ENCODE data around the gene KIF21A.
"Not testable (repeated sequence)": the region's sequence is repeated elsewhere in the genome, so short reads cannot be mapped to it uniquely, and the experiment has no call there.

Gene KIF21A, protein sequence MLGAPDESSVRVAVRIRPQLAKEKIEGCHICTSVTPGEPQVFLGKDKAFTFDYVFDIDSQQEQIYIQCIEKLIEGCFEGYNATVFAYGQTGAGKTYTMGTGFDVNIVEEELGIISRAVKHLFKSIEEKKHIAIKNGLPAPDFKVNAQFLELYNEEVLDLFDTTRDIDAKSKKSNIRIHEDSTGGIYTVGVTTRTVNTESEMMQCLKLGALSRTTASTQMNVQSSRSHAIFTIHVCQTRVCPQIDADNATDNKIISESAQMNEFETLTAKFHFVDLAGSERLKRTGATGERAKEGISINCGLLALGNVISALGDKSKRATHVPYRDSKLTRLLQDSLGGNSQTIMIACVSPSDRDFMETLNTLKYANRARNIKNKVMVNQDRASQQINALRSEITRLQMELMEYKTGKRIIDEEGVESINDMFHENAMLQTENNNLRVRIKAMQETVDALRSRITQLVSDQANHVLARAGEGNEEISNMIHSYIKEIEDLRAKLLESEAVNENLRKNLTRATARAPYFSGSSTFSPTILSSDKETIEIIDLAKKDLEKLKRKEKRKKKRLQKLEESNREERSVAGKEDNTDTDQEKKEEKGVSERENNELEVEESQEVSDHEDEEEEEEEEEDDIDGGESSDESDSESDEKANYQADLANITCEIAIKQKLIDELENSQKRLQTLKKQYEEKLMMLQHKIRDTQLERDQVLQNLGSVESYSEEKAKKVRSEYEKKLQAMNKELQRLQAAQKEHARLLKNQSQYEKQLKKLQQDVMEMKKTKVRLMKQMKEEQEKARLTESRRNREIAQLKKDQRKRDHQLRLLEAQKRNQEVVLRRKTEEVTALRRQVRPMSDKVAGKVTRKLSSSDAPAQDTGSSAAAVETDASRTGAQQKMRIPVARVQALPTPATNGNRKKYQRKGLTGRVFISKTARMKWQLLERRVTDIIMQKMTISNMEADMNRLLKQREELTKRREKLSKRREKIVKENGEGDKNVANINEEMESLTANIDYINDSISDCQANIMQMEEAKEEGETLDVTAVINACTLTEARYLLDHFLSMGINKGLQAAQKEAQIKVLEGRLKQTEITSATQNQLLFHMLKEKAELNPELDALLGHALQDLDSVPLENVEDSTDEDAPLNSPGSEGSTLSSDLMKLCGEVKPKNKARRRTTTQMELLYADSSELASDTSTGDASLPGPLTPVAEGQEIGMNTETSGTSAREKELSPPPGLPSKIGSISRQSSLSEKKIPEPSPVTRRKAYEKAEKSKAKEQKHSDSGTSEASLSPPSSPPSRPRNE (N-terminal part only)

DNA sequence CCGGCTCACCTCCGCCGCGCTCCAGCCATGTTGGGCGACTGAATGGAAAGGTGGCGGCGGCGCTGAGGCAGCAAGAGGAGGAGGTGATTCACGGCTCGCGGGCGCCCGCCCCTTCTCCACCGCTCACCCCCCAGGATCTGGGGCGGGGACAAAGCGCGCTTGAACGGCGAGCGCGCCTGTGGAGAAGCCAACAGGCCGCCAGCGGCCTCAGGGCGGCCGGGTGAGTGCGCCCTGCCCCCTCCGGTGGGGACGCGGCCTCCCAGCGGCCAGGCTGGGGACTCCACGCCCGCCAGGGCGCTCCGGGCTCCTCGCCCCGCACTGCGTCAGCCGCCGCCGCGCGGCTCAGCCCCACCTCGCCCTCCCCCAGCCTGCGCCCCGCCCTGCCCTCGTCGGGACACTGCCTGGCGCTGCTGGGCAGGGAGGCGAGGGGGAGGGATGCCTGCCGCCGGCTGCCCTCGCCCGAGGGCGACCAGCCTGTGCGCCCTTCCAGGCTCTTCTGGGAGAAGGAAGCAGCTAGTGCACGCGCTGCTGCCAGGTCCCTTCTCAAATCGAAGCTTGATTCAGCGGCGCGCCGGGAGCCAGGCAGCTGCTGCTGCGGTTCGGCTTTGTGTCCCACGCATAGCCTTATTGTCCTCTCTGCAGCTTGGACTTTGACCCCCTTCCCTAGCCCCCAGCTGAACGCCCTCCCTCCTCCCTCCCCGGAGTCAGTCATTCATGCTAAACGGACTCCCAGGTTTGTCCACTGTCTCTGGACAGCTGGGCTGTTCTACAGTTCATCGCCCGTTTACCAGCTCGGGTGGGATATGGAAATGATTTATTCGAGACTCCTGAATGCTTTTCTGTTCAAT, at the start of gene KIF21A:
Gene KIF21A, minus strand, starts transcription at position 40 of the 848 bp plus-strand sequence. CDS start 150 bp downstream, outside the sequence.
- peak; percentile 93 for DNase-seq

DNA sequence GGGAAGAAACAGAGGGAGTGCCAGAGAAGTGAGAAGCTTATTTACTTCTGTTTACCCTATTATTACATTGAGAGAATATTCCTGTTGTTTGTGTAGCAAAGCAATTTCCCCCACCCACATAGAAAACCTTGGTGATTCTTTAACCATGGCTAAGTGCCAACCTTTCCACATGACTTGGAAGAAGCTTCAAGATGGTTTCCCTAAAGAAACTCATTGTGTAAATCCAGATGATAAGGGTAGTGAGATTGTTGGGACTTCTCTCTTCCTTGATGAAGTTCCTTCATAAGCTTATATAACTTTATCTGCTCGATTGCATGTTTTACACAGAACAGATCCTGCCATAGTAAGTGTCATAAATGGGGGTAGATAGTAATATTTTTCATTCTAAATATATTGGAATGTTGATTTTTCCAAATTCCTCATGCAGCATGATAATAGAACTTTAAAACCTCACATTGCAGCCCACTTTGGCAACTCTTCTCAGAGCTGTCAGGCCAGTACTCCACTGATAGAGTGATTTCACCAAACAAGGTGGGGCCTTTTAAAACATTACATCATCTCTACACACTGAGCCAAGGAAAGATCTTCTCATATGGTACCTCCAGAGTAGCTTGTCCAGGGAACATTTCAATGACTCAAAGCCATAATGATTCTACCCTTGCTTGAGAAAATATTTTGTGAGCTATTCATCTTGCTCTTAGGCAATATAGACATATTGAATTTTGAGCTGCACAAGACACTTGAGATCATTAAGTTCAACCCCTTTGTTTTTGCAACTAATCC, 47.8 kb upstream of the KIF21A start:
- DNase-seq: no peak

DNA sequence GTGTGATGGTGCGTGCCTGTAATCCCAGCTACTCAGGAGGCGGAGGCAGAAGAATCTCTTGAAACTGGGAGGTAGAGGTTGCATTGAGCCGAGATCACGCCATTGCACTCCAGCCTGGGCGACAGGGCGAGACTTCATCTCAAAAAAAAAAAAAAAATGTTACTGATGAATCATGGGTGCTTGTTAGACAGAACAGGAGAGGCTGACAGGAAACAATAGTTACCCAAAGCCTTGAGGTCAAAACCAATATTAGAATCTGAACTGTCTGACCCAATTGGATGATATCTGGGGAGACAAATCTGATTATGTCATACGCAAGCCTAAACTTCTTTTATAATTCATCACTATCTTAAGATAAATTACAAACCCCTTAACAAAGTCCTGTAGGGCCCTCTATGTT, 40.7 kb upstream of the KIF21A start:
- DNase-seq: no peak

DNA sequence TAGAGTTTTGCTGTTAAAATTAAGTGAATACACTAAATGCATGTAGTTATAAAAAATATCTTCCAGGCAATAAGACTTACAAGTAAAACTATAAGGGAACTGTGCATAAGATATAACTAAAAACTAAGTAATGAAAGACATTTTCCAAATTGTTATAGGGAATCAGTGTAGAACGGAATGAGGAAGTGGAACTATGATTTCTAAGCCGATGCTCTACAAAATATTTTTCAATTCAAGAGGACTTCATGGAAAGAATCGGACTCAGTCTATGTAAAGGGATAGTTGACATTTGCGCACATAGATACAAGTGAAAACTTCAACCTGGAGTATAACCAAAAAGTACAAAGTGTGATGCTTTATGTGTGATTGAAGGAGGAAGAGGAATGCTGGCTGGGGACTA, 40.1 kb upstream of the KIF21A start:
- DNase-seq: no peak

DNA sequence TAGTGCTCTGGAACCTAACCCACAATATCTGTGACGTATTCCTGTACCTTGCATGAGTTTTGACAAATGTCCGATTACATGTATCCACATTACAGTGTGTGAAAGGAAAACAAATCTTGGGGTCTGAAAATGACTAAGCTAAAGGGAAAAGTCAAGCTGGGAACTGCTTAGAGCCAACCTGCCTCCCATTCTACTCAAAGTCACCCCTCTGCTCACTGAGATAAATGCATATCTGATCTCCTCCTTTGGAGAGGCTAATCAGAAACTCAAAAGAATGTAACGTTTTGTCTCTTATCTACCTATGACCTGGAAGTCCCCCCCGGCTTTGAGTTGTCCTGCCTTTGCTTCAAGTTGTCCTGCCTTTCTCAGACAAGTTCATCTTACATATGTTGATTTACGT, 34.0 kb upstream of the KIF21A start:
- DNase-seq: no peak

DNA sequence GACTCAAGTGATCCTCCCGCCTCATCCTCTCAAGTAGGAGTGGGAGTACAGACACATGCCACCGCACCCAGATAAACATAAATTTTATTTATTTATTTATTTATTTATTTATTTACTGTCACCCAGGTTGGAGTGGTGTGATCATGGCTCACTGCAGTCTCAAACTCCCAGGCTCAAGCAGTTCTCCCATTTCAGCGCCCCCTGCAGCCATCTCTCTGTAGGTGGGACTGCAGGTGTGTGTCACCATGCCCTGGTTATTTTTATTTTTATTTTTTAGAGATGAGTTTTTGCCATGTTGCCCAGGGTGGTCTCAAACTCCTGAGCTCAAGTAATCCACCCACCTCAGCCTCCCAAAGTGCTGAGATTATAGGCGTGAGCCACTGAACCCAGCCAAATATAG, 33.2 kb upstream of the KIF21A start:
- DNase-seq: no peak

DNA sequence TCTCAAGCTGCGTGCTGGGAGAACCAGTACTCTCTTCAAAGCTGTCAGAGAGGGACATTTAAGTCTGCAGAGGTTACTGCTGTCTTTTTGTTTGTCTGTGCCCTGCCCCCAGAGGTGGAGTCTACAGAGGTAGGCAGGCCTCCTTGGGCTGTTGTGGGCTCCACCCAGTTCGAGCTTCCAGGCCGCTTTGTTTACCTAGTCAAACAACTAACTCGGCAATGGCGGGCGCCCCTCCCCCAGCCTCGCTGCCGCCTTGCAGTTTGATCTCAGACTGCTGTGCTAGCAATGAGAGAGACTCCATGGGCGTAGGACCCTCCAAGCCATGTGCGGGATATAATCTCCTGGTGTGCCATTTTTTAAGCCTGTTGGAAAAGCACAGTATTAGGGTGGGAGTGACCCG, 32.2 kb upstream of the KIF21A start:
- DNase-seq: not testable (repeated sequence)

DNA sequence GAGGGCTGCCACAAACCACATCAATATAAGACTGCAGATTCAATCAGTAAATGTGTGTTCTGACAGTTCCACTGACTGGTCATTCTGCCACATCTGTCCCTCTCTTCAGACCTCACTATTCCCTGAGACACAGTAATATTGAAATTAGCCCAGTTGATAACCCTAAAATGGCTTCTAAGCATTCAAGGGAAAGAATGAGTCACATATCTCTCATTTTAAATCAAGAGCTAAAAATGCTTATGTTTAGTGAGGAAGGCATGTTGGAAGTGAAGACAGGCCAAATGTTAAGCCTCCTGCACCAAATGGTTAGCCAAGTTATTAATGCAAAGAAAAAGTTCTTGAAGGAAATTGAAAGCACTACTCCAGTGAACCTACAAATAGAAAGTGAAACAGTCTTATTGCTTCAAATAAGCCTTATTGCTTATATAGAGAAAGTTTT, 24.5 kb upstream of the KIF21A start:
- DNase-seq: no peak

DNA sequence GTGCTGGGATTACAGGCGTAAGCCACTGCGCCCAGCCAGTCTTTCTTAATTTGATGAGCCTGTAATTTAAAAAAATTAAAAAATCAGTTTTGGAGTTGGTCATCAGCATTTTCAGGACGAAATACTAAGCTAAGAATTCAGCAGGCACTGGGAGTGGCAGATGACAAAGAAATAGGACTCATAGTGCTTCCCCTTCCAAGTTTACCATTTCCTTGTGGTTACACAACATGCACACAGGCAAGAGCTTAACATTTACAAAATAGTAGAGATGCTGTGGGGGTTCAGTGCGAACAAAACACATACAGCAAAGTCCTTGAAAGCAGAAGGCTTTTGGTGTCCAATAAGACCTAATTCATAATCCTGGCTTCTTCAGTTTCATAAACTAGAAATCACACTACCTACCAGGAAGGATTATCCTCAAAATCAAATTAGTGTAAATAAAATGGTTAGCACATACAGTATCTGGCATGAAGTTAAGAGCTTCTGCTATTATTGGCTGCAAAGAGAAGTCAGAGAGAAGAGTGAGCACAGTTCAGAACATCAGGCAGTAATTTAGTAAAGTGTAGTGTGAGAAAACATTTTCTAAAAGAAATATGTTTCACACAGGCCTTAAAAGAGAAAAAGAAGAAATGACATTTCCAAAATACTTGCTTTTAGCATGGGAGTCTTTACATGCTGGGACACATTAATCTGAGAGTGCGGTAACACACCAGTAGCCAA, 22.2 kb upstream of the KIF21A start:
- DNase-seq: no peak

DNA sequence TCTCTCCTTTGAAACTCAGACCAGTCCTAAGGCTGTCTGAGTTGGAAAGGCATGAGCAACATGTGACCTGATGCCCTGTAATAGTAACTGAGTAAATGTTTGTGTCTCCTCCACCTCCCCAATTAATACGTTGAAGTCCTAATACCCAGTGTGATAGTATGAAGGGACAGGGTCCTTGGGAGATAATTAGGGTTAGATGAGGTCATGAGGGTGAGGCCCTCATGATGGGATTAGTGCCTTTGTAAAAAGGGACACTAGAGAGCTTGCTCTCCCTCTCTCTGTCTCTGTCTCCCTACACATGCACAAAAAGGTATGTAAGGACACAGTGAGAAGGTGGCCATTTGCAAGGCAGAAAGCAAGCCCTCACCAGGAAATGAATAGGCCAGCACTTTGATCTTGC, 18.1 kb upstream of the KIF21A start:
- no peak for DNase-seq

DNA sequence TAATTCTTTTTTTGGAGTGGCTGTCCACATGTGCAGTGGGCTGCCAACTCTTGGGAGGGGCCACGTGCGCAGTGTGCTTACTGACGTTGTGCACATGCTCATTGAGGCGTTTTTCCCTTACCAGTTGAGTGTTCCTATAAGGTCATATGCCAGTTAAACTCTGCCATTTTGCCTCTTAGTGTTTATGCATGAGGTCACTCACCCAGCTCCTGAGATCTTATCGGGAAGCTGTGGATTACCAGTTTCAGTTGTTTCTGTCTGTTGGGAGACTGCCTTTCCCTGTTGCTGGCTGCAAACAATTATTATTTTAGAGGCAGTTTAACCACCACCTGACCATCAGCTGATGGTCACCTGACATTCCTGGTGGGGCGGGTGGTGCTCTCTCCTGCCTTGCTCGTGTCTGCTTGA, 16.1 kb upstream of the KIF21A start:
- no peak for DNase-seq

DNA sequence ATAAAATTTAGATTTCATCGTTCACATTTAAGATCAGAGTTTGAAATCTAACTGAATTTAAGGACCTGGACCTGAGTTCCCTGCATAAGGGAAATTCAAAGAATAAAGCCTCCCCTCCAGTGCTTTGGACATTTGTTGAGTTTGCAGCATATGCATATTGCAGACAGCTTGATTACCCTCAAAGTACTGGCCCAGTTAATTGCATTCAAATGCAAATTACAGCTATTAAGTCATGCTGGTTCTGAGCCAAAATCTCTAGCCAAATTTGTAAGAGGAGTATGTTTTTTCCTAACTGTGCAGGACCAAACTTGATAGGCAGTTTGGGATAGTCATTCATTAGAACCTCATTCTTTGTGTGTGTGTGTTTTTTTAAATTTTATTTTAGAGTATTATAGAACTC, 9.1 kb upstream of the KIF21A start:
- no peak for DNase-seq

DNA sequence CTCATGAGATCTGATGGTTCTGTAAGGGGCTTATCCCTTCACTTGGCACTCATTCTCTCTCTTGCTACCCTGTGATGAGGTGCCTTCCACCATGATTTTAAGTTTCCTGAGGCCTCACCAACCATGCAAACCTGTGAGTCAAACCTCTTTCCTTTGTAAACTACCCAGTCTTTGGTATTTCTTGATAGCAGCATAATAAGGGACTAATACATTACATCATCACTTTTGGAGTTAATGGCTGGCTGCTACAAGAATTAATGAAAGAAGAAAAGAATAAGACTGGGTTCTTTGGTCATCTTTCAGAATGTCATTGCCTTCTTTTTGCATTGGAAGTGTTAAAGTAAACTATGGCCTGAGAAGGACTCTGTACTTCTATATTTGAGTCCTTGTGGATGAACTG, 5.1 kb upstream of the KIF21A start:
- no peak for DNase-seq

DNA sequence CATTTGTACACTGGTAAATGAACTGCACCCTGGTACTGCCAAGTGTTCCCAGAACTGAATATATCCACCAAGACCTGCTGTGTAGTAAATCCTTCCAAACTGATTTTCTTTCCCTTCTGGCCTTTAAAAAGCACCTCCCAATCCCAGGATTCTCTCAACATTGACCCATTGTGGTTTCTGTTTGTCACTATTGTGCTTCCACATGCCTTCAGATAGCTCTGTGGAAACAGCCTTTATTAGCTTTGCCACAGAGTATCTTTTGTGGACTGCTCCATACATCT, 949 bp upstream of the KIF21A start:
- no peak for DNase-seq

DNA sequence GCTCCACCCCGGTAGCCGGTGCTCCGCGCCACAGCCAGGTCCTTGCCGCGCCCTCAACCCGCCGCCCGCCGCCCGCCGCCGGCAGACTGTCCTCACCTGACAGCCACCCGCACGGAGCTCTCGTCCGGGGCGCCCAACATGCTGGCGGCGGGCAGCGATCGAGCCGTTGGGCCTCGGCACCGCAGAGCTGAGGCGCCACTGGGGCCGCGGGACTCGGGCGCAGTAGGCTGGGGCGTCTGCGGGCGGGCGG, 164 bp downstream of the KIF21A start:
- no peak for DNase-seq

DNA sequence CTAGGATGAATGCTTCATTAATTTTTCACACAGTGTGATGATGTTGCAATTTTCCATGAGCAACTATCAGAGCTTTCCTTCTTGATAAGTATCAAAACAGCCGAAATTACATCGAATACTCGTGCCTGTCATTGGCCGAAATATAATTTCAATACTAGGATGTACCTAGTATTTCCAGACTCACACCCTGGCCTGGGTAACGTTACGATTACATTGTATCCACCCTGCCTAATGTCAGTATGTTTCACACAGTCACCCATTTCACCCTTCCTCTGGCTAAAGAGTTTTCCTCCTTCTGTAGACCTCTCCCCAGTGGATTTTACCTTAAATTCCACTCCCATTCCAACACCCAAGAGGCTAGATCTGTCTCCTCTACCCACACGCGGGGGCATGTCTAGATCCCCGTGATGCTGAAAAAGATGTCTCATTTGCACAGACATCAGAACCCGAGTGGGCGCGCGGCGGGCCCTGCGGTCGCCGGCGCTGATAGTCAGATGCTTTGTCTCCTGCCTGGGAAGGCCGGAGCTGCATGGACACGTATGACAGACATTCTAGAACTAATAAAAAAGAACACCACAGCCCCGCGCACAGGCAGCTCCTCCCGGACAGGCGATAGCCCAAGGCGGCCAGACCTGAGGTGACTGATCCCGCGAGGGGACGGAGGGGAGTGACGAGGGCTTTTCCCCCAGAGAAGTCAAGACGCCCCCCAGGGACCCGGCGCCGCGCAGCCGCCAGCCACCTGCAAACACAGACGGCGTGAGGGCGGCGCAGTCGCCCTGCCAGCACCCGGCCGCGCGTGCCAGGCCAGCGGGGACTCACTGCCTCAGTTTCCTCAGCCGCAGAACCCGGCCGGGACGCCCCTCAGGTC, 723 bp downstream of the KIF21A start:
- DNase-seq: peak; percentile 81

DNA sequence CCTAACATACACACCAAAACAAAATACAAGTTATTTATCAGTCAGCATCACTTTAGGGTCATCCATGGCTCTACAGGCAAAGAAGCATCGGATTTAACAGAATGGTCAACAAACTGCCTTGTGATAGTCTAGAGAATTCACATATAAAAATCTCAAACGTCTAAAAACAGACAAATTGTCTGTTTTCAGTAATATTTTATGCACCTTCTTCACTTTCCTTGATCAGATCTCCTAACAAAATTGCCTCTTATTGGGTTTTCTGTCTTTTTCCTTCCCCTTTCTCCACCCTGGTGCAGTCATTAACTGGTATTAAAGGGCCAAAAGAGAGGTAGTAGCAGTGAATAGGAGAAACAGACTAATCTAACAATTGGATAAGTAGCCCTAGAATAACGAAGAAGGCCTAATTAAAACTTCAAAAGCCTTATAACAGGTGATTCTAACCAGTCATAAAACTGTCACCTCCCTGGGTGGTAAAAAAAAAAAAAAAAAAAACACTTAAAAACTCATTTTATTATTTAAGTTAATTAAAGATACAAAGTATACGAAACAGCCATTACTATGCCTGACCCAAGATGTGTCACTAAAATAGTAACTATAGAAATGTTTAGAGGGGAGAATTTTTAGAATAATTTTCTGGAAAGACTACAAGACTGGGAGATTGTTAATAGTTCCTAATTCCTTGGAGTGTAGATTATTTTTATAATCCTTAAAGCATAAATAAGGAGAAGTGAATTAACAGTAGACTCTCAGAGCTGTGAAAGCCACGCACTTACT, 1.5 kb downstream of the KIF21A start:
- no peak for DNase-seq

DNA sequence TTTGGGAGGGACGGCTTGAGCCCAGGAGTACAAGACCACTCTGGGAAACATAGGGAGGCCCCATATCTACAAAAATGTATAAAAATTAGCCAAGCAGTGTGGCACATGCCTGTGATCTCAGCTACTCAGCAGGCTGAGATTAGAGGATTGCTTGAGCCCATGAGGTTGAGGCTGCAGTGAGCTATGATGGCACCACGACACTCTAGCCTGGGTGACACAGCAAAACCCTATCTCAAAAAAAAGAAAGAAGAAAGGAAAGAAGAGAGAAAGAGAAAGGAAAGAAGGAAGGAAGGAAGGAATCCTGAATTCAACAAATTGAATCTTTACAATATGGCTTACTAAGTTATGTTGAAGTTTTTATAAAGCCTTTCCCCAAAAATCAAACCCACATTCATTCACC, 2.1 kb downstream of the KIF21A start:
- DNase-seq: no peak

DNA sequence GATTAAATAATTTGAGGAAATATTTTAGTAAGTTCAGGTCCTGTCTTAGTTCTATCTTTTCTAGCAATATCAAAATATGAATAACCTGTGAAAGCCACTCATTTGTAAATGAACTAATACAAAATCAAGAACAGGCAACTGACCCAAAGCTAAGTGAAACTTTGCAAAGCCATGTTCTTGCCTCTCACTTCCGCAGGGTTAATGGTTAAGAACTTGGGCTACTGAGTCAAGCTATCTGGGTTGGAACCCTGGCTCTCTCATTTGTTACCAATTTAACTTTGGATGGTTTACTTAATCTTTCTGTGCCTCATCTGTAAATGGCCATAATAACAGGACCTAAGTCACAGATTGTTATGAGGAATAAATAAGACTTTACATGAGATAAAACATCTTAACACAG, 2.8 kb downstream of the KIF21A start:
- no peak for DNase-seq
